Activated B cell treated with CpG ODN at 0.5 μM for 24 hours (primary cell): ENCODE data around the gene CFHR4. TPM values are rescaled to one million over a fixed set of nuclear protein-coding genes. Genes with fewer than 3 reads are reported as not detected.

Source experiments
- ATAC-seq: fragments of 200-7000 bp; cut with Tn5 transposase; one replicate; pipeline ENCODE4 v1.10.0; 2021; ENCODE audit warnings: low read depth, mild to moderate bottlenecking, moderate library complexity
- CTCF ChIA-PET: fragments of 350-600 bp; sonication (Branson Sonifier 250); formaldehyde crosslinking; loops from one replicate; lab custom pipeline; 2021; ENCODE audit warnings: antibody characterized with exemption; lab: Charles Lee
- POLR2A ChIA-PET: fragments of 350-600 bp; sonication (Branson Sonifier 250); formaldehyde crosslinking; loops from one replicate; lab custom pipeline; 2021; ENCODE audit warnings: antibody characterized with exemption; lab: Charles Lee
- DNase-seq: peaks from one replicate; pipeline ENCODE4 v3.0.0; 2022
- H3K27ac Mint-ChIP-seq: one replicate; pipeline ENCODE4 v1.8.0; 2020; ENCODE audit warnings: mixed read lengths
- H3K27me3 Mint-ChIP-seq: one replicate; pipeline ENCODE4 v1.8.0; 2021; ENCODE audit warnings: mixed read lengths
- H3K36me3 Mint-ChIP-seq: one replicate; pipeline ENCODE4 v1.8.0; 2021; ENCODE audit warnings: low read depth, mixed read lengths
- H3K4me1 Mint-ChIP-seq: one replicate; pipeline ENCODE4 v1.8.0; 2021; ENCODE audit warnings: mixed read lengths
- H3K4me3 Mint-ChIP-seq: one replicate; pipeline ENCODE4 v1.8.0; 2020; ENCODE audit warnings: mild to moderate bottlenecking, mixed read lengths
- H3K9me3 Mint-ChIP-seq: one replicate; pipeline ENCODE4 v1.8.0; 2020; ENCODE audit warnings: mixed read lengths
- CTCF ChIP-seq: fragments of 200-600 bp; IDR thresholded peaks from one replicate; pipeline ENCODE4 v1.8.0; 2022; ENCODE audit warnings: antibody characterized with exemption, mild to moderate bottlenecking
- intact Hi-C: fragments of 100-400 bp; cut with micrococcal nuclease; formaldehyde crosslinking; loops from one replicate; pipeline ENCODE4 v1.15.1; 2024
- total RNA-seq: library from RNA; stranded (reverse); gene quantifications from 2 replicates; pipeline ENCODE4 v1.2.3, GENCODE V29; 2022

The CFHR4 gene
- total RNA-seq, 1 donor from 2014 or later, result not detected

GRCh38 chr1:196951711-196952394 lies 64.0 kb downstream of the CFHR4 start:
- CTCF ChIA-PET, result no interaction called here
- Mint-ChIP-seq H3K4me3 (no peak overlapping the region), H3K9me3 (no peaks in the 10 kb centered on the region), H3K36me3 (no peaks in the 10 kb centered on the region), H3K4me1 (no peaks in the 10 kb centered on the region), H3K27ac (no peak overlapping the region), H3K27me3 (no peaks in the 10 kb centered on the region)
- intact Hi-C loops, result no loop called here
- DNase-seq (no peak), ATAC-seq (no peak)
- POLR2A ChIA-PET, result no interaction called here
- no peak for TF ChIP-seq CTCF

- no peak for DNase-seq
- H3K27ac Mint-ChIP-seq, result no peak overlapping the region
- H3K4me3 Mint-ChIP-seq, result no peak overlapping the region
- H3K27me3 Mint-ChIP-seq, result no peaks in the 10 kb centered on the region
- ATAC-seq, result no peak
- POLR2A ChIA-PET, result no interaction called here
- TF ChIP-seq CTCF, result no peak
- H3K4me1 Mint-ChIP-seq, result no peaks in the 10 kb centered on the region
- CTCF ChIA-PET, result no interaction called here
- H3K36me3 Mint-ChIP-seq, result no peaks in the 10 kb centered on the region
- intact Hi-C loops, result no loop called here
- H3K9me3 Mint-ChIP-seq, result no peaks in the 10 kb centered on the region
Measured at GRCh38 chr1:196954778-196955177, 66.9 kb downstream of the CFHR4 start.

GRCh38 chr1:196955926-196956325 lies 68.1 kb downstream of the CFHR4 start:
- intact Hi-C loops, result no loop called here
- Mint-ChIP-seq H3K4me3 (no peak overlapping the region), H3K27ac (no peak overlapping the region), H3K4me1 (no peaks in the 10 kb centered on the region), H3K27me3 (no peaks in the 10 kb centered on the region), H3K9me3 (no peaks in the 10 kb centered on the region), H3K36me3 (no peaks in the 10 kb centered on the region)
- ChIA-PET POLR2A (no interaction called here), CTCF (no interaction called here)
- DNase-seq, result no peak
- no peak for TF ChIP-seq CTCF
- ATAC-seq, result no peak

- ChIA-PET CTCF (no interaction called here), POLR2A (no interaction called here)
- no peak for ATAC-seq
- H3K36me3 Mint-ChIP-seq, result no peaks in the 10 kb centered on the region
- no peak overlapping the region for H3K27ac Mint-ChIP-seq
- H3K4me1 Mint-ChIP-seq, result no peaks in the 10 kb centered on the region
- no peaks in the 10 kb centered on the region for H3K9me3 Mint-ChIP-seq
- intact Hi-C loops, result no loop called here
- no peak for TF ChIP-seq CTCF
- DNase-seq, result no peak
- no peak overlapping the region for H3K4me3 Mint-ChIP-seq
- H3K27me3 Mint-ChIP-seq, result no peaks in the 10 kb centered on the region
Measured at GRCh38 chr1:196960854-196961253, 73.0 kb downstream of the CFHR4 start.

Other genes with a start within 250 kb of the CFHR4 start
- gene CFH, start 236.0 kb upstream of the CFHR4 start, total RNA-seq, result not detected in 2 replicates
- gene CFHR3, start 113.2 kb upstream of the CFHR4 start, total RNA-seq, result not detected in 2 replicates
- gene CFHR1, start 68.3 kb upstream of the CFHR4 start, total RNA-seq, result not detected in 2 replicates
- not detected in 2 replicates for gene CFHR2, start 55.7 kb downstream of the CFHR4 start, total RNA-seq
- gene CFHR5, start 89.5 kb downstream of the CFHR4 start, total RNA-seq, result not detected in 2 replicates
- not detected in 2 replicates for gene F13B, start 179.2 kb downstream of the CFHR4 start, total RNA-seq